Right cardiac atrium (tissue), 5 donors: ENCODE measurements around the gene SUV39H1. TPM values are rescaled to one million over a fixed set of nuclear protein-coding genes. Genes with fewer than 3 reads are reported as not detected.
"Not testable (repeated sequence)": the region's sequence is repeated elsewhere in the genome, so short reads cannot be mapped to it uniquely, and the experiment has no call there.

Source experiments
- ATAC-seq, 2 donors: fragments of 200-7000 bp; cut with Tn5 transposase; one replicate each; pipeline versions ENCODE4 v1.8.0 to v1.9.1; 2020; ENCODE audit warnings: moderate library complexity in 2 of 2, mild to moderate bottlenecking in 1 of 2
- DNase-seq, 3 donors: peaks; one replicate each; pipeline ENCODE4 v3.0.0-alpha.2; 2020
- H3K27ac ChIP-seq: one replicate; pipeline ENCODE4 v1.5.1; 2013; ENCODE audit warnings: mild to moderate bottlenecking, low read length, control low read depth, moderate library complexity
- H3K27me3 ChIP-seq: one replicate; pipeline ENCODE4 v1.6.1; 2013; ENCODE audit not compliant: control insufficient read depth, insufficient read depth
- H3K4me1 ChIP-seq: one replicate; pipeline ENCODE4 v1.6.1; 2013; ENCODE audit warnings: low read length; ENCODE audit not compliant: control insufficient read depth, insufficient read depth
- H3K4me3 ChIP-seq: one replicate; pipeline ENCODE4 v1.5.1; 2013; ENCODE audit warnings: low read length, control low read depth
- H3K9me3 ChIP-seq: one replicate; pipeline ENCODE4 v1.6.1; 2013; ENCODE audit warnings: low read length; ENCODE audit not compliant: control insufficient read depth
- WGBS: extraction: QIAGEN DNeasy Blood & Tissue Kit; methylation state at CpG from one replicate; pipeline ENCODE4 v1.1.7; 2013; 5-methylcytosine and 5-hydroxymethylcytosine counted together
- intact Hi-C, 4 donors: fragments of 100-400 bp; cut with DNase I; formaldehyde crosslinking; loops; one replicate each; pipeline versions ENCODE4 v1.11.0 to v1.14.0; 2022 to 2023
- polyA plus RNA-seq: library from polyadenylated mRNA; stranded (reverse); fragments of 200-250 nt; gene quantifications from one replicate; pipeline ENCODE4 v1.2.3, GENCODE V29; 2013
- total RNA-seq, 4 donors: library from RNA; stranded (reverse); fragmentation: NEBNext Ultra II Directional; extraction: Animal tissue kit (Norgen Biotek cat#: 25700); gene quantifications; one replicate each; pipeline ENCODE4 v1.2.1, GENCODE V29; 2021
- donor health status: healthy with polysubstance abuse.
- donor health status: DM: no; HTN: yes; CAD: no.
- donor health status: DM: no; HTN: no; CAD: no.
- donor health status: DM: no; HTN: yes; CAD: no; lungs with severe emphysema.
- donor health status: DM: yes; HTN: yes; CAD: no.

Gene SUV39H1
- total and polyA plus RNA-seq, 5 donors, result 3.1 to 7.2 (median 3.6) TPM

- 44% methylated on average over 19 of the region's 19 CpGs for WGBS
Measured at GRCh38 chrX:48688531-48689150, 7.9 kb upstream of the SUV39H1 start.

GRCh38 chrX:48689208-48689920 lies 7.2 kb upstream of the SUV39H1 start:
- H3K4me1 ChIP-seq, result no peaks in the 10 kb centered on the region
- H3K9me3 ChIP-seq, result no peaks in the 10 kb centered on the region
- no peak overlapping the region for H3K4me3 ChIP-seq
- H3K27me3 ChIP-seq, result no peaks in the 10 kb centered on the region
- no peak for DNase-seq
- ATAC-seq, result no peak
- 45% methylated on average over 11 of the region's 11 CpGs for WGBS
- H3K27ac ChIP-seq, result no peak overlapping the region
- intact Hi-C loops, result no loop called here

More at GRCh38 chrX:48688531-48689150, 7.9 kb upstream of the SUV39H1 start:
- DNase-seq (no peak), ATAC-seq (no peak)
- Histone ChIP-seq H3K9me3 (no peaks in the 10 kb centered on the region), H3K4me3 (no peak overlapping the region), H3K27ac (no peak overlapping the region), H3K4me1 (no peaks in the 10 kb centered on the region), H3K27me3 (no peaks in the 10 kb centered on the region)
- intact Hi-C loops, result no loop called here

GRCh38 chrX:48691746-48692145 lies 4.8 kb upstream of the SUV39H1 start:
- DNase-seq, H3K27ac ChIP-seq, H3K9me3 ChIP-seq, intact Hi-C loops, H3K27me3 ChIP-seq, H3K4me3 ChIP-seq, H3K4me1 ChIP-seq, ATAC-seq: not testable (repeated sequence)
- 88% methylated on average over 5 of the region's 5 CpGs for WGBS

GRCh38 chrX:48694776-48695533 lies 1.6 kb upstream of the SUV39H1 start:
- H3K27ac ChIP-seq, result peak overlapping the region; percentile 63
- WGBS, result 25% methylated on average over 15 of the region's 15 CpGs
- no peaks in the 10 kb centered on the region for H3K27me3 ChIP-seq
- ATAC-seq (no peak), DNase-seq (no peak)
- peaks cover 4% of the 10 kb centered on the region for H3K4me1 ChIP-seq
- intact Hi-C loops, result no loop called here
- H3K4me3 ChIP-seq, result no peak overlapping the region
- H3K9me3 ChIP-seq, result no peaks in the 10 kb centered on the region

GRCh38 chrX:48695534-48695896 lies 1.0 kb upstream of the SUV39H1 start:
- ATAC-seq, result no peak
- 13% methylated on average over 14 of the region's 14 CpGs for WGBS

GRCh38 chrX:48695925-48696300 lies 621 bp upstream of the SUV39H1 start:
- no peak for DNase-seq
- Histone ChIP-seq H3K27me3 (no peaks in the 10 kb centered on the region), H3K27ac (peak overlapping the region; percentile 90), H3K9me3 (no peaks in the 10 kb centered on the region), H3K4me1 (peaks cover 4% of the 10 kb centered on the region), H3K4me3 (peak overlapping the region; percentile 78)
- intact Hi-C loops, result no loop called here
- 2% methylated on average over 8 of the region's 8 CpGs for WGBS
- ATAC-seq, result no peak

More at GRCh38 chrX:48695534-48695896, 1.0 kb upstream of the SUV39H1 start:
- Histone ChIP-seq H3K27ac (peak overlapping the region; percentile 90), H3K27me3 (no peaks in the 10 kb centered on the region), H3K4me1 (peaks cover 4% of the 10 kb centered on the region), H3K9me3 (no peaks in the 10 kb centered on the region), H3K4me3 (peak overlapping the region; percentile 78)
- intact Hi-C loops, result no loop called here
- DNase-seq, result no peak

- H3K4me1 ChIP-seq, result peaks cover 4% of the 10 kb centered on the region
- H3K9me3 ChIP-seq, result no peaks in the 10 kb centered on the region
- intact Hi-C loops, result no loop called here
- peak overlapping the region; percentile 42 for H3K27ac ChIP-seq
- no peaks in the 10 kb centered on the region for H3K27me3 ChIP-seq
- H3K4me3 ChIP-seq, result peak overlapping the region; percentile 78
- peak in 1 of 2 donors; percentile 10 for ATAC-seq
- DNase-seq, result peak; percentile 25 to 74 (median 70)
- WGBS, result under 1% methylated on average over 54 of the region's 56 CpGs
Measured at GRCh38 chrX:48696909-48697727, 584 bp downstream of the SUV39H1 start.

- Histone ChIP-seq H3K4me1 (peaks cover 4% of the 10 kb centered on the region), H3K4me3 (no peak overlapping the region), H3K27ac (no peak overlapping the region), H3K9me3 (no peaks in the 10 kb centered on the region), H3K27me3 (no peaks in the 10 kb centered on the region)
- ATAC-seq, result no peak
- DNase-seq, result no peak
- 89% methylated on average over 5 of the region's 5 CpGs for WGBS
- intact Hi-C loops, result no loop called here
Measured at GRCh38 chrX:48698306-48698705, 1.8 kb downstream of the SUV39H1 start.

GRCh38 chrX:48700246-48700645 lies 3.7 kb downstream of the SUV39H1 start:
- Histone ChIP-seq H3K27ac (no peak overlapping the region), H3K27me3 (no peaks in the 10 kb centered on the region), H3K4me1 (peaks cover 5% of the 10 kb centered on the region), H3K4me3 (no peak overlapping the region), H3K9me3 (no peaks in the 10 kb centered on the region)
- 96% methylated on average over 23 of the region's 23 CpGs for WGBS
- ATAC-seq, result no peak
- DNase-seq, result no peak
- intact Hi-C loops, result no loop called here

GRCh38 chrX:48700951-48701653 lies 4.6 kb downstream of the SUV39H1 start:
- peaks cover 5% of the 10 kb centered on the region for H3K4me1 ChIP-seq
- intact Hi-C loops, result no loop called here
- H3K27me3 ChIP-seq, result no peaks in the 10 kb centered on the region
- H3K4me3 ChIP-seq, result no peak overlapping the region
- ATAC-seq (no peak), DNase-seq (no peak)
- WGBS, result 89% methylated on average over 3 of the region's 3 CpGs
- H3K9me3 ChIP-seq, result no peaks in the 10 kb centered on the region
- peak overlapping the region; percentile 33 for H3K27ac ChIP-seq
